Measurements from ENCODE around the gene PCSK5.

- TF ChIP-seq CTCF (IDR thresholded peaks at IDR 0.05 in 2 of 3, conservative IDR thresholded peaks at IDR 0.05 in 1 of 3; ENCODE audit: borderline replicate concordance in 1 of 3, insufficient read depth in 1 of 3, low read depth in 2 of 3, low read length in 2 of 3) (no peak), POLR2A (IDR thresholded peaks at IDR 0.05; ENCODE audit: borderline replicate concordance, extremely low read depth, insufficient read depth, insufficient read length) (no peak), ELF1 (IDR thresholded peaks at IDR 0.05; ENCODE audit: borderline replicate concordance, low read depth) (no peak), SP1 (IDR thresholded peaks at IDR 0.05; ENCODE audit: low read depth) (no peak)
These were observed 290.1 kb downstream of the PCSK5 start for GRCh38 chr9:76180541-76180940.
